ENCODE results near the gene KRT77.

DNA sequence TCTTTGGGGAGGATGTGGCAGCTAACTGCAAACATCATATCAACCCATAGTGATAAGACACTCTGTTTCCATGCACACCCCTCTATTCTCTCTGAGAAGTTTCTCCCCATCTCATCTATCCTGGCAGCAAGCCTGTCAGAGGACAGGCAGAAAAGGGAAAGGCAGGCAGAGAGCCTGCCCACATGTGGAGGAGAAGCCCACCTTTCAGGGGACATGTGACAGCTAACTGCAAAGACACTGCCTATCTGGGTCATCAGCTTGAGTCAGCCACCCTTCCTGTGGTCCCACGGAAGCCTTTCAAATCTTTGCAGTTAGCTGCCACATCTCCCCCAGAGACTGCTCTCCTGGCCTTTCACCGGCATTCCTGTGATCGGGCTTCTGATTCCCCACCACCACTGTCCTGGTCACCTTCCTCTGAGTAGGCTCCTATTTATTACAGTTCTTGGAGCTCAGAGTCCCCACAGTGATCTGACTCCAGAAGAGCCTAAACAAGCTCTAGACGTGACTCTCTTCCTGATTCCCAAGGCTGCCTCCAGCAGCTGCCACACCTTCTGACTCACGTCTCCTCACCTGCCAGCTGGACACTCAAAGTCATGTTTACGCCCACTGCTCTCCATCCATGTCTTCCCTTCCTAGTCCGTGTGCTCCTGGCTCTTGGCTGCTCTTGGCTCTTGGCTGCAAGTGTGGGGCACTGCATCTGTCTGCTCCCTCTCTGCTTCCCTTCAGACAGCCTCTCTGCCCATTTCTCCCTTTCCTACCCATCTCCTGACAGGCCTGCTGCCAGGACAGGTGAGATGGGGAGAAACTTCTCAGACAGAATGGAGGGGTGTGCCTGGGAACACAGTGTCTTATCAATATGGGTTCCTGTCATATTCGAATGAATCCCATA lies 15.6 kb downstream of the KRT77 start:
- no peak for TF ChIP-seq EZH2 (IDR thresholded peaks at IDR 0.05; ENCODE audit: low read length, missing control alignments)
- TF ChIP-seq, protein P1, sequence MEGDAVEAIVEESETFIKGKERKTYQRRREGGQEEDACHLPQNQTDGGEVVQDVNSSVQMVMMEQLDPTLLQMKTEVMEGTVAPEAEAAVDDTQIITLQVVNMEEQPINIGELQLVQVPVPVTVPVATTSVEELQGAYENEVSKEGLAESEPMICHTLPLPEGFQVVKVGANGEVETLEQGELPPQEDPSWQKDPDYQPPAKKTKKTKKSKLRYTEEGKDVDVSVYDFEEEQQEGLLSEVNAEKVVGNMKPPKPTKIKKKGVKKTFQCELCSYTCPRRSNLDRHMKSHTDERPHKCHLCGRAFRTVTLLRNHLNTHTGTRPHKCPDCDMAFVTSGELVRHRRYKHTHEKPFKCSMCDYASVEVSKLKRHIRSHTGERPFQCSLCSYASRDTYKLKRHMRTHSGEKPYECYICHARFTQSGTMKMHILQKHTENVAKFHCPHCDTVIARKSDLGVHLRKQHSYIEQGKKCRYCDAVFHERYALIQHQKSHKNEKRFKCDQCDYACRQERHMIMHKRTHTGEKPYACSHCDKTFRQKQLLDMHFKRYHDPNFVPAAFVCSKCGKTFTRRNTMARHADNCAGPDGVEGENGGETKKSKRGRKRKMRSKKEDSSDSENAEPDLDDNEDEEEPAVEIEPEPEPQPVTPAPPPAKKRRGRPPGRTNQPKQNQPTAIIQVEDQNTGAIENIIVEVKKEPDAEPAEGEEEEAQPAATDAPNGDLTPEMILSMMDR (conservative IDR thresholded peaks at IDR 0.05 in 1 of 2, IDR thresholded peaks at IDR 0.05 in 1 of 2; ENCODE audit: low read depth in 1 of 2, low read length in 2 of 2): no peak
